Measurements from ENCODE around the gene TIMP4.

DNA sequence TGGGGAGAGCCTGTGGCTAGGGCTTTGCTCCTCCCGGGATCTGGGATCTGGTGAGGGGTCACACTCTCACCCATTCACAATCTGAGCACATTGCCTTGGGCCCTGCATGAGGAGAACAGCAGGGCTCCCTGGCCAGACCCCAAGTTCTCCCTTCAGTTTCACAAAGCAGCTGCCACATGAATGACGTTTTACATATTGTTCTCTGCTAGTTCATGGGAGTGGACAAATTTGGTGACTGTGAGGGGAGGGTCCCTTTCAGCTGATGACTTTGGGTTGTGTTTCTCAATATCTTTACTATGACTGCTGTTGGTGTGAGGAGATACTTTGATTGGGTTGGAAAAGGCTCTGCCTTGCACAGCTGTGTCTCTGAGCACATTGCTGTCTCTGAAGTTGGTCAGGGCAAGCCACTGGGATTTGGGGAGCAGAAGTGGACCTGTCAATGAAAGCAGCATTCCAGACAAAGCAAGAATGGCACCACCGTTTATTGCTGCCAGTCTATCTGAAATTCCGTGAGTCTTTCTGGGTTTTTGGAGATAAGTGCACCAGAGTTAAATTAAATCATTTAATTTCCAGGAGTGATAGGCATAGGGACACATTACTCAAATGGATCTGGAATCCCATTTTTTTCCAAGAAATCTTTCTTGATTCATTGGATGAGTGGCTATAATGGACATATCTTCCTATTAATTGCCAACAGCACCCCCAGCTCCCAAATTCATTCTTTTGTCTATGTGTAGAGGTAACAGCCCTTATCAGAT, 10.3 kb downstream of the TIMP4 start:
- TF ChIP-seq POLR2A (IDR thresholded peaks at IDR 0.05; ENCODE audit: low read depth, low read length) (no peak), CTCF (conservative IDR thresholded peaks at IDR 0.05; ENCODE audit: low read depth, low read length) (no peak), MAFK (IDR thresholded peaks at IDR 0.05; ENCODE audit: low read depth, low read length) (no peak), RCOR1 (IDR thresholded peaks at IDR 0.05; ENCODE audit: insufficient replicate concordance, low read length) (no peak), RFX5 (IDR thresholded peaks at IDR 0.05; ENCODE audit: low read depth, low read length) (no peak), SMC3 (IDR thresholded peaks at IDR 0.05; ENCODE audit: low read depth, low read length) (no peak), RAD21 (IDR thresholded peaks at IDR 0.05; ENCODE audit: low read length) (no peak), USF2 (IDR thresholded peaks at IDR 0.05; ENCODE audit: low read depth, low read length) (no peak), CEBPB (IDR thresholded peaks at IDR 0.05; ENCODE audit: low read depth, low read length) (no peak), FOS (IDR thresholded peaks at IDR 0.05; ENCODE audit: low read depth, low read length) (no peak), BHLHE40 (IDR thresholded peaks at IDR 0.05; ENCODE audit: low read depth, low read length) (no peak)
- TF ChIP-seq, protein P1, sequence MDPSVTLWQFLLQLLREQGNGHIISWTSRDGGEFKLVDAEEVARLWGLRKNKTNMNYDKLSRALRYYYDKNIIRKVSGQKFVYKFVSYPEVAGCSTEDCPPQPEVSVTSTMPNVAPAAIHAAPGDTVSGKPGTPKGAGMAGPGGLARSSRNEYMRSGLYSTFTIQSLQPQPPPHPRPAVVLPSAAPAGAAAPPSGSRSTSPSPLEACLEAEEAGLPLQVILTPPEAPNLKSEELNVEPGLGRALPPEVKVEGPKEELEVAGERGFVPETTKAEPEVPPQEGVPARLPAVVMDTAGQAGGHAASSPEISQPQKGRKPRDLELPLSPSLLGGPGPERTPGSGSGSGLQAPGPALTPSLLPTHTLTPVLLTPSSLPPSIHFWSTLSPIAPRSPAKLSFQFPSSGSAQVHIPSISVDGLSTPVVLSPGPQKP (IDR thresholded peaks at IDR 0.05; ENCODE audit: borderline replicate concordance, low read depth, low read length), result no peak
